CD4-positive, alpha-beta T cell (primary cell): ENCODE results near the gene FOXL2NB. TPM values are rescaled to one million over a fixed set of nuclear protein-coding genes. Genes with fewer than 3 reads are reported as not detected.

ENCODE experiments used
- ATAC-seq: fragments of 200-7000 bp; cut with Tn5 transposase; one replicate; pipeline ENCODE4 v1.10.0; 2022; ENCODE audit warnings: mild to moderate bottlenecking; ENCODE audit not compliant: poor library complexity
- CTCF ChIA-PET: fragments of 350-600 bp; sonication (Branson Sonifier 250); formaldehyde crosslinking; loops from one replicate; lab custom pipeline; 2021; ENCODE audit warnings: antibody characterized with exemption, inconsistent platforms; lab: Charles Lee
- POLR2A ChIA-PET: fragments of 350-600 bp; sonication (Branson Sonifier 250); formaldehyde crosslinking; loops from one replicate; lab custom pipeline; 2021; ENCODE audit warnings: antibody characterized with exemption, inconsistent platforms; lab: Charles Lee
- DNase-seq, 14 experiments: peaks; one replicate each; pipeline ENCODE4 v3.0.0-alpha.2; 2013 to 2020; ENCODE audit warnings: mixed read lengths in 2 of 14
- H3K27ac ChIP-seq, 2 donors: one replicate each; pipeline versions ENCODE4 v1.5.1 to v1.7.0; 2013; ENCODE audit warnings: low read length in 2 of 2, low read depth in 1 of 2, mild to moderate bottlenecking in 1 of 2
- H3K27me3 ChIP-seq, 2 experiments: 1 replicate in 1 of 2; 2 replicates in 1 of 2; pipeline versions ENCODE4 v1.6.1 to v1.7.0; 2013; ENCODE audit warnings: low read length in 2 of 2, control low read depth in 1 of 2, mild to moderate bottlenecking in 1 of 2, moderate library complexity in 1 of 2; ENCODE audit not compliant: insufficient read depth in 2 of 2, control insufficient read depth in 1 of 2
- H3K36me3 ChIP-seq: one replicate; pipeline ENCODE4 v1.6.1; 2013; ENCODE audit warnings: low read length, control low read depth; ENCODE audit not compliant: insufficient read depth
- H3K4me1 ChIP-seq: one replicate; pipeline ENCODE4 v1.6.1; 2013; ENCODE audit warnings: low read length, control low read depth; ENCODE audit not compliant: insufficient read depth
- H3K4me3 ChIP-seq: one replicate; pipeline ENCODE4 v1.5.1; 2013; ENCODE audit warnings: mild to moderate bottlenecking, low read length, moderate library complexity
- H3K9me3 ChIP-seq, 2 experiments: 1 replicate in 1 of 2; 2 replicates in 1 of 2; pipeline versions ENCODE4 v1.6.1 to v1.7.0; 2013; ENCODE audit warnings: low read length in 2 of 2, mild to moderate bottlenecking in 2 of 2, control low read depth in 1 of 2, moderate library complexity in 1 of 2; ENCODE audit not compliant: control insufficient read depth in 1 of 2, insufficient read depth in 1 of 2
- H3K27ac Mint-ChIP-seq: one replicate; pipeline ENCODE4 v1.8.0; 2020; ENCODE audit warnings: mixed read lengths
- H3K27me3 Mint-ChIP-seq: one replicate; pipeline ENCODE4 v1.8.0; 2021; ENCODE audit warnings: mixed read lengths
- H3K36me3 Mint-ChIP-seq: one replicate; pipeline ENCODE4 v1.8.0; 2021; ENCODE audit warnings: low read depth, mixed read lengths
- H3K4me1 Mint-ChIP-seq: one replicate; pipeline ENCODE4 v1.8.0; 2021; ENCODE audit warnings: low read depth, mixed read lengths
- H3K4me3 Mint-ChIP-seq: one replicate; pipeline ENCODE4 v1.8.0; 2020; ENCODE audit warnings: mild to moderate bottlenecking, mixed read lengths
- H3K9me3 Mint-ChIP-seq: one replicate; pipeline ENCODE4 v1.8.0; 2020; ENCODE audit warnings: mixed read lengths
- CTCF ChIP-seq: fragments of 200-600 bp; IDR thresholded peaks from one replicate; pipeline ENCODE4 v1.8.0; 2022; ENCODE audit warnings: antibody characterized with exemption, mild to moderate bottlenecking
- intact Hi-C, 2 experiments: fragments of 100-400 bp; cut with DNase I in 1 of 2; cut with micrococcal nuclease in 1 of 2; formaldehyde crosslinking; loops; one replicate each; pipeline versions ENCODE4 v1.15.1 to v1.9.0; 2023 to 2025; cut with DNase I, micrococcal nuclease
- total RNA-seq, 174 experiments: library from RNA in 2 of 174; stranded (reverse) in 2 of 174; gene quantifications; one replicate each; pipeline ENCODE4 v1.2.3 and lab custom pipeline; 2021 to 2026

FOXL2NB gene
- total RNA-seq, 2 experiments from 2014 or later, result not detected

- Mint-ChIP-seq H3K27ac (no peak overlapping the region), H3K4me3 (no peak overlapping the region), H3K36me3 (no peaks in the 10 kb centered on the region), H3K9me3 (peaks cover 8% of the 10 kb centered on the region), H3K27me3 (peaks cover 78% of the 10 kb centered on the region), H3K4me1 (peaks cover 16% of the 10 kb centered on the region)
- Histone ChIP-seq H3K4me3 (no peak overlapping the region), H3K27me3 (peaks cover 38 to 61% of the 10 kb centered on the region in 2 experiments), H3K9me3 (peaks cover 15 to 20% of the 10 kb centered on the region in 2 experiments), H3K36me3 (no peaks in the 10 kb centered on the region), H3K4me1 (peaks cover 14% of the 10 kb centered on the region), H3K27ac (no peak overlapping the region)
- ChIA-PET CTCF (interaction anchor here (1.1 kb wide), 1 partner anchor 24 kb away, joined by 3 read pairs; no protein-coding TSS in a partner anchor), POLR2A (no interaction called here)
- DNase-seq, result no peak
- TF ChIP-seq CTCF, result no peak
- ATAC-seq, result no peak
- intact Hi-C loops, result no loop called here
Measured at GRCh38 chr3:138960417-138960852, 13.4 kb downstream of the FOXL2NB start.

- Histone ChIP-seq H3K27ac (no peak overlapping the region), H3K27me3 (peaks cover 38 to 56% of the 10 kb centered on the region in 2 experiments), H3K4me3 (no peak overlapping the region), H3K4me1 (peaks cover 14% of the 10 kb centered on the region), H3K9me3 (peaks cover 17 to 25% of the 10 kb centered on the region in 2 experiments), H3K36me3 (no peaks in the 10 kb centered on the region)
- intact Hi-C loops, result no loop called here
- Mint-ChIP-seq H3K4me3 (no peak overlapping the region), H3K9me3 (peaks cover 10% of the 10 kb centered on the region), H3K27me3 (peaks cover 81% of the 10 kb centered on the region), H3K4me1 (peaks cover 16% of the 10 kb centered on the region), H3K36me3 (no peaks in the 10 kb centered on the region), H3K27ac (no peak overlapping the region)
- ATAC-seq (no peak), DNase-seq (no peak)
- TF ChIP-seq CTCF, result no peak
- ChIA-PET CTCF (no interaction called here), POLR2A (no interaction called here)
Measured at GRCh38 chr3:138962854-138963560, 16.0 kb downstream of the FOXL2NB start.

- CTCF ChIA-PET, result interaction anchor here (0.6 kb wide), 1 partner anchor 10 kb away, joined by 3 read pairs; no protein-coding TSS in a partner anchor
- Histone ChIP-seq H3K27ac (no peak overlapping the region), H3K4me1 (peaks cover 14% of the 10 kb centered on the region), H3K36me3 (no peaks in the 10 kb centered on the region), H3K27me3 (peaks cover 44 to 51% of the 10 kb centered on the region in 2 experiments), H3K9me3 (peaks cover 17 to 25% of the 10 kb centered on the region in 2 experiments), H3K4me3 (no peak overlapping the region)
- Mint-ChIP-seq H3K9me3 (peaks cover 10% of the 10 kb centered on the region), H3K27me3 (peaks cover 74% of the 10 kb centered on the region), H3K36me3 (no peaks in the 10 kb centered on the region), H3K27ac (no peak overlapping the region), H3K4me3 (no peak overlapping the region), H3K4me1 (peaks cover 16% of the 10 kb centered on the region)
- no peak for TF ChIP-seq CTCF
- POLR2A ChIA-PET, result no interaction called here
- intact Hi-C loops, result no loop called here
- ATAC-seq (no peak), DNase-seq (no peak)
Measured at GRCh38 chr3:138964264-138964663, 17.2 kb downstream of the FOXL2NB start.
